NCI-H526 (cell line): ENCODE measurements around the gene CES2.

ENCODE experiments used
- DNase-seq, 2 experiments: peaks; one replicate each; lab custom pipeline; 2025; lab: John Stamatoyannopoulos, UW

CES2 gene

DNA sequence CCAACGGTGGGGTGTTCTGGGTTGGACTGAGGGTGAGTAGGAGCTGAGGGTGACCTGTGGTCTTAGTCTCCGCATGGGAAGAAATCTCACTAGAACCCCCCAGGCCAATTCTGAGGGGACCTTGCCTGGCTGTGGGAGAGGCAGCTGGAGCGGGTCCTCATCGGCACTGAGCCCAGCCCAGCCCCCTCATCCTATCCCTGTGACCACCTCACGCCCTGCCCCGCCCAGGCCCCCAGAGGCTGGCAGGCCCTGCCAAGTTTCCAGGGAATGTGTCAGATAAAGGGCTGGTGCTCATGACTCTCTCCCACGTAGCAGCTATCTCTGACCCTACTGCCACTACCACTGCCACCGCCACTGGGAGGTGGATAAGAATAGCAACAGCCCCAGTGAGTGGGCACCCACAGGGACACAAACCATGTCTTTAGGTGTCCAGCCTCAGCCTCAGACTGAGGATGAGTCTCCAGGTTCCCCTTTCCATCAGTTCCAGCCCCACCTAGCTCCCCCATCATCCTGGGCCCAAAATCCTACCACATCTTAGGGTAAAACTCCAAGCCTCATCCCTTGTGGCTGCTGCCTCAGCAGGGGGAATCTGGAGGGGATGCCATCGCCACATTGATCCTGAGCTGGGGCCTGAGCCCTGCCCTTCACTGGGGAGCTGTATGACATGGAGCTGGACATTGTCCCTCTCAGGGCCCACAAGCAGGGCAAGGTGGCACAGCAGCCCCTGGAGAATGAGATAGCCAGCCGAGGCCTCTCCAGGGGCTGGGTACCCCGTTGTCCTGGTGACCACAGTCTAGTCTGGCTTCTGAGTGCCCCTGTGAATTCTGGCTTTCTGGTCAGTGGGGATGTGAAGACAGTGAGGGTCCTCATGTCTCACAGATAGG lies 31.5 kb upstream of the CES2 start:
- no peak for DNase-seq

DNA sequence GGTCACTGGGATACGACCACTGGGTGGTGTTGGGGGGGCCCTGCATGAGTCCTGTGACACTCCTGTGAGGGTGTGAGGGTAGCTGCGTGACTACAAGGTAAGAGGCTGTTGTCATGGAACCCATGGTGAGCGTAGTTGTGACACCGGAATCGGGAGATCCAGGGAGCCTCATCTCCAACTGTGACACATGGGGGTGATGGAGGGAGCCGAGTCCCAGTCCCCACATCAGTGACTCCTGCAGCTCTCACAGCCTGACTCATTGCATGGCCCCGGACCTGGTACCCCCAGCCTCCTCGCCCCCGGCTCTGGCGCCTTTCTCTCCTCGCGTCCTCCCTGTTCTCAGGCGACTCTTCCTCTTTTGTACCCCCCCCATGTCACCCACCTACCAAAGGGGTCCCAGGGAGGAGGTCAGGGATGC lies 30.9 kb upstream of the CES2 start:
- DNase-seq = no peak

DNA sequence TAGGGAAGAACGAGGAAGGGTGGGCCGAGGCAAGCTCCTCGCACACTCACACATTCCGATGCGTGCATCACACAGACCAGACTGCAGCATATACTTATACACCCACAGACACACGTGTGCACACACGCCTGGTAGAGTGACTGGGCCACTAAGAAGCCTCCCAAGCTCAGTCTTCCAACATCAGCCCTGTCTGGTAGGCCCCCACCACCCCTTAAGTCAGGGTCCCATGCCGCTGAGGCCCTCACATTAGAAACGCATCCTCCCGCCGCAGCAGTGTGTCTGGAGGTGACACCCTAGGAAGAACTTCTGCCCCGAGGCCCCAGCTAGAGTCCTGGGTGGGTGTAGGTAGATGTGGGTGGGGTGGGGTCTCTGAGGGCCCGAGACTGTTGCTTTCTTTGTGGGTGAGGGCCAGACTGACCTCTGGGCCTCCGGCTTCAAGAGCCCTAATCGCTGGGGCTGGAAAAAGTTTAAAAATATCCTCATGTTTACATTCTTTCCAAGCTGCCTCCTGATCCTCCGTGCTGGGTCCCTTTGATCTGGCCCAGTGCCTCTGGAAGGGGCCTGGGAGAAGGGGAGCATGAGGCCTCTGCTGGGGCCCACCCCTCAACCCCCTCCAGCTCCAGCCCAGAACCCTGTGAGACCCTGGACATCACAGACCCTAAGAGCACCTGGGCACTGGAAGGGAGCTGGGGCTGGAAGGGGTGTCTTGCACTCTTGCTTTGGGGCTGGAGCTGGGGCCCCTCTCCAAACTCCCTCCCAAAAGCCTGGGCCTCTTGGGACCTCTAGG lies 30.3 kb upstream of the CES2 start:
- DNase-seq = no peak

DNA sequence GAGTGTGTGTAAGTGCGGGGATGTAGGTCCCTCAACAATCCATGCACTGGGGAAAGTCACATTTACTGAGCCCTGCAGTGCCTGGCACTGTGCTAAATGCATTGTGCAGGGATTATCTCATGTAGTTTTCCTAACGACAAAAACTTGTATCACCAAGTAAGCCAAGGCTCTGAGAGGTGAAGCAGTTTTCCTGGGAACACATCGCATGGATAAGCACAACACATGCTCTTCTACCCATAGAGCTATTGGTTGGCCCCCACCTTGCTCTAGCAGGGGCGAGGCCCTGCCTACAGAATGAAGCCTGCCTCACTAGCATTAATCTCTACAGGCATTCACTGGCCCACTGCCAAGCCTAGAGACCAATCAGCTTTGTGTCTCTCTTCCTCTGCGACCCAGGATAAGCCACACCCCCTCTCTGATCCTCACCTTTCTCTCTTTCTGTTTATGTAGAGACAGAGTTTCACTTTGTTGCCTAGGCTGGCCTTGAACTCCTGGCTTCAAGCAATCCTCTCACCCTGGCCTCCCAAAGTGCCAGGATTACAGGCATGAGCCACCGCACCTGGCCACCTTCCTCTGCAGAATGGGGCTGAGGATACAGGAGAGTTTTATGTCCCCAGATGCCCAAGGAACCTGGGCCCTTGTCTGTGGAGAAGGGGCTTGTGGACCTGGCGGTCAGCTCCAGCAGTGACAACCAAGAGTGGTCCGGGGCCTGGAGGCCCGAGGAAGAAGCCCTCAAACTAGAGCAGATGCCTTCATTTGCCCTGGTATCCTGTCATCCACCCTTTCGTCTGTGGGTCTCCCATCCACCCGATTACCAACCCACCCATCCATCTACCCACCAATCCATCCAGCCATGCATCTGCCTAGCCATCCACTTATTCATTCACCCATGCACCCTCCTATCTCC lies 29.4 kb upstream of the CES2 start:
- DNase-seq = no peak

DNA sequence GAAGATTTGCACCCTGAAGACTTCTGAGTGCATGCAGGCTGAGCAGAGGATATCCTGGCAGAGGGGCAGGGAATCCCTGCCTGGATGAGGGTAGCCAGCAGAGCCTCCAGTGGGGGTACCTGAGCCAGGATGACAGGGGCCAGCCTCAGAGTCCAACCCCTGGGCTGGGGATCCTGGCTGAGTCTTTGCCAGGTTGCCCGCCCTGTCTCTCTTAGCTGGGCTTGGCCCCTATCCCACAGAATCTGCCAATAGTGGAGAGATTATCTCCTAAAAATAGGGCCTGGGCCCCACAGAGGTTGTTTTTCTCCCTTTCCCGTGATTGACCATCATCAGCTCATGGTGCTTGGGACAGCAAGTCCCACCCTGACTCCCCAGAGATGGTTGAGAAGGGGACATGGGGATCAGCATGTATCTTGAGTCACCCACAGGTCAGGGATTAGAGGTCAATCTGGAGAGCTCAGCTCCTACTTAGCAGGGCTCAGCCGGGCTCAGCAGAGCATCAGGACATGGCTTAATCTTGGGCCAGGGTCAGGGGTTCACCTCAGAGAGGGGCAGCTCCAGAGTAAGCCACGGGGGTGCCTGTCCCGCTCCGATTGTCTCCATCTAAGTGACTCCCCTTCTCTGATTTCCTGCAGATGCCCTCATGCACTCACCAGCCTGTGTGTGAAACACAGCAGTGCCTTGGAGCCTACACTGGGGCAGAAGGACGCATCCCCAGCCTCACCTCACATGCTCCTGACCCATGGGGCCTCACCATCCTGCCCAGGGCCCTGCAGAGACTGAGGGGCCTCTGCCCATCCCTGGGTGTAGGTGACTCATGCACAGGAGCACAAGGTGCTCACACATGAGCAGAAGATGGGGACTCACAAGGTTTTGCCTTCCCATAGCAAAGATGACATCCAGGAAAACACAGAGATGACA lies 28.1 kb upstream of the CES2 start:
- DNase-seq = no peak

DNA sequence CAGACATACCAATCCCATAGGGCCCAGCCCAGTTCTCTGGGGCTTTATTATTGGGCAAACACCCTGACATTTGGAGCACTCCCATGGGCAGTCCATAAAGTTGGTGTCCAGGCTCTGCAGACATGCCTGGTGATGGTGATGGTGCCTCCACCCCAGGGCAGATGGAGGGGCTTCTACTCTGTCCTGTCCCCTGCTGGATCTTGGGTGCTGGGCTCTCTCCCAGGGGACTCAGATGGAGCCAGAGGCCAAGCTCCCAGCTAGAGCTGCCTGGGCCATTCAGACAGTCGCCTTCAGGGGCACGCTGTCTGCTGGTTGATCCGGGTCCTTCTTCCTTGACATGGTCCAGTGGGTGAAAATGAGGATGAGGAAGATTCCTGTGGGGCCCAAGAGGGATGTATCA lies 27.2 kb upstream of the CES2 start:
- DNase-seq = no peak

DNA sequence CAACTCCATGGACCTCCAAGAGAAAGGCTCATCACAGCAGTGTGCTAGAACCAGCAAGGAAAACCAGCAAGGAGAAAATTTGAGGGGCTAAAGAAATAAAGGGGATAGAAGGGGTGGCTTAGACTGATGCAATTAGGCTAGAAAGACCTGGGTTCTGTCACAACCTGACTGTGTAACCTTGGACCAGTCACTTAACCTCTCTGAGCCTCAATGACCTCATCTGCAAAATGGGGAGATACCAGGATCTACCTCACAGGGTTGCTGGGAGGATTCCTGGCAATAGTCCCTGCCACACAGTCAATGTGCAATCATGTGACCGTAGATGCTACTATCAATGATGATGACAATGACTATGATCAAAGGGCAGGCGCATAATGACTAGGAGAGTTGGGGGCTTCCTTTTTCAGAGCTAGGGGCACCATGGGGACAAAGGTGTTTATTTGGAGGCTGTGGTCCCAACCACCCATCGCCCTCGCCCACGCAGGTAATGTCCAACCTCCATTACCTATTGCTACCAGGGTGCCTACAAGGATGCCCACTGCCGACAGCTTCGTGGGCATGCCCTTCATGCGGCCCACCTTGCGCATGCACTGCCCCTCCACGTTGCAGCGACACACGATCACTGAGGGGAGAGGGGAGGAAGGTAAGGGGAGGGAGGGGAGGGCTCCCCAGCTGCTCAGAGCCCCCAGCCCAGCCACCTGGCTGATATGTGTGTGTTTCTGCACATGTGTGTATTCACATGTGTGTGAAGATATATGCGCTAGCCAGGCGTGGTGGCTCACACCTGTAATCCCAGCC lies 26.4 kb upstream of the CES2 start:
- no peak for DNase-seq

DNA sequence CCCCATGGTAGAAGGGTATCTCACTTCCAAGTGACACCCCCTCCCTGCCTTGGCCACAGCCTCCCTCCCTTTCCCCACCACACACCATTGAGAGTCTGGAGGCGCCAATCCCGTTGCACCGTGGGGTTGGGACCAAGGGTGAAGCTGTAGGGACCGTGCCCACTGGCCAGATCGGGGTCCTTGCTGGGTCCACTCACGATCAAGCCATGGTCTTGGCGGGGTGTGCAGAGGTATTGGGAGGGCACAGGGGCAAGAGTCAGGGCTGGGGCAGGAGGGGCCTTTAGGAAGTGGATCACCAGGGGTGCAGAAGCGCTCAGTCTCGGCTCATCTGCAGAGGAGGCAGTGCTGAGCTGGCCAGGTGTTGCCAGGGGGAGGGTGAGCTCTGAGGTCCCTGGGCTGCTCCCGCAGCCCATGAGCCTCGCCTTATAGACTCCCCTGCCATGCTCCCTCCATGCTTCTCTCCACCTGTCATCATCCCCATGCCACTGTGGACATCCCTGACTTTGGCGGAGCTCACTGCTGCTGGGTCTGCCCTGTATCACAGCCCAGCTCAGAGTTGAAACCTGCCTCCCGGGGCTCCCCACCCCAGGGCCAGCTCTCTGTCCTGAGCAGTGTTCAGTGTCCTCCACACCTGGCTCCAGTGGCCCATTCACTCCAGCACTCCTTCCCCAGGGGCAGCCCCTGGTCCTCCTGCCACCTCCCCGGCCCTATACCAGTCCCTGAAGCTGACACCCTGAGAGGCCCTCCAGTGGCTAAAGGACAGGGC lies 25.0 kb upstream of the CES2 start:
- DNase-seq = no peak

DNA sequence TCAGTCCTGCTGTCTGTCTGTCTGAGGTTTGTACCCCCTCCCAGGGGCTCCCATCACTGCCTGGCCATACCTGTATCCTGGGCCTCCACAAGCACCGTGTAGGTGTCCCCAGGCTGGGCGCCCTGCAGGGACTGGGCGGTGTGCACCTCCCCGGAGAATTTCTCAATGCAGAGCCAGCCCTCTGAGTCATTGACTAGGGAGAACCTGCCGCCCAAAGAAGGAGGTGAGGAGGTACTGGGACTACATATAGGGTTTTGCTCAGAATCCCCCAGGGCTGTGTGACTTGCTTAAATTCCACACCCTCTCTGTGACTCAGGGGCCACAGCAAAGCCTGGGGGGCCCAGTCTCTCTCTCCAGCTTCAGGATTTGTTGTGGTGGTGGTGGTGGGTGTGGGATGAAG lies 24.2 kb upstream of the CES2 start:
- DNase-seq = no peak

DNA sequence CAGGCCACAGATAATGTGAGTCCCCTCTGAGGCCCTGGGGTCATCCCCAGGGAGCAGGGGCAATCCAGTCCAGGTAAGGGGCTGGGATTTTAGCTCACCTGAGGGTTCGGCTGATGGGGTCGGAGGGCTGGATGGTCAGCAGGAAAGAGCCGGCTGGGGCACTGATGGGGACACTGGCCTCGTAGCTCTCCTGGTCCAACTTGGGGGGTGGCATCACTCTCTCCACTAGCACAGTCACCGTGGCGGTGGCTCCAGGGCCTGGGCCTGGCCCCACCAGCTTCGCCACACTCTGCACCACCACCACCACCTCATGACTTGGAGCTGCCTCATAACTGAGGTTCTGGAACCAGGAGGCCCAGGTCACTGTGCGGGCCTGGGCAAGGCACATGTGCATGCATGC lies 23.5 kb upstream of the CES2 start:
- DNase-seq = no peak

DNA sequence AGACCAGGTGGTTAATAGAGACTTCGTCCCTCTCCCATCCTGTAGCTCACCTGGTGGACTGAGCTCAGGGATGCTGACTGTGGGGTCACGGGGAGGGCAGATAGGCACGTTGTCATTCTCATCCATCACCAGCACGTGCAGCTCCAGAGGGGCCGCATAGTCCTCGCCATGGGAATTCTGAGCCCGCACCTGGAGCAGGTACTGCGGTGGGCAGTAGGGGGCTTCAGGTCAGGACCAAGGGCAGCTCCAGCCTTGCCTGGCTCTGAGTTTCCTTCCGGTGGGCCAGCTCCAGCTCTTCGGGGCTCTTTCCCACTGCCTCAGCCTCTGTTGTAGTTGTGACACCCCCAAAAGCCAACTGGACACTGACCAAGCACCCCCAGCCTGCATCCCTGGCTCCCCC lies 22.2 kb upstream of the CES2 start:
- DNase-seq = no peak

DNA sequence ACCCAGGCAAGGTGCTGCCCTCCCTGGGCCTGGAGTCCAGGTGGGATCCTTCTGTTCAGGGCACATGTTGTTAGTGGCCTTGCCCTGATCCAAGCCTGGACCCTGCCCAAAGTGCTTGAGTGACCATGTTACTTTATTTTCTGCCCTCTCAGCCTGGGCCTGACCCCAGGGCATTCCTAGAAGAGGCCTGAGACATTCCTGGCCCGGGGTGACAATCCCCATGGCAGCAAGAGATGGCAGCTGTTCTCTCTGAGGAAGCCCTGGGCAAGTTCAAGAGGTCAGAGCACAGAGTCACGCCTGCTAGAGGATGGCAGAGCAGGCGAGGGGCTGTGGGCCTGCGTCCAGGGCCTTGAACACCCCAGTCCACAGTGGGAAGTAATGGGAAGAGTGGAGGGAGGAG lies 21.6 kb upstream of the CES2 start:
- DNase-seq = no peak

DNA sequence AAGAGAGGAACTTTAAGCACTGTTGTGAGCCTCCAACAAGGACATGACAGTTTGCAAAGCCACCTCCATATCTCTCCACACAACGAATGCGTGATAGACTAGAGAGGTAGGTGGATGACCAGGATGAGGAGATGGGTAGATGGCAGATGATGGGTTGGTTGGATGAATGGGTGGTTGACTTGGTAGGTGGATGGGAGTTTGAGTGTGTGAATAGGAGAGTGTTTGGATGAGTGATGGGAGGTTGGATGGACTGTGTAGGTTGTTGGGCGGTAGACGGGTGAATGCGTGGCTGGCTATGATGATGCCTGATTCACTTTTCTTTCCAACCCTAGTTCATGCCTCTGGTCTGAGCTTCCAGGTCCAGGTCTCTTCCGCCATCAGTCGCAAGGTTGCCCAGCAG lies 20.8 kb upstream of the CES2 start:
- no peak for DNase-seq

DNA sequence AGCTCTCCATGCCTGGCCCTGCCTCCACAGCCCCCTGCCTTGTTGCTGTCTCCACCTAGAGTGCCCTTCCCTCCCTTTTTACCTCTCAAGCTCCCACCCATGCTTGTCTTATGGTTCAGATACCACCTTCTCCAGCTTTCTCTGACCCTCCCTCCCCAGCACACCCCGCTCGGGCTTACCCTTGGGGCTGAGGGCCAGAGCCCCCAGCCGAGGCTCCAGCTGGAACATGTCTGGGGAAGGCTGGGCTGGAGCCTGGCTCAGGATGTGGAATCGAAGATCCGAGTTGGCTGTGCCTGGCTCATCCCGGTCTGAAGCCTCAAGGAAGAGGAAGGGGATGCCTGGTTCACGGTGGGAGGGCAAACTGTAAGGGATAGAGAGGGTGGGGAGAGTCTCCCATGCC lies 20.3 kb upstream of the CES2 start:
- no peak for DNase-seq

DNA sequence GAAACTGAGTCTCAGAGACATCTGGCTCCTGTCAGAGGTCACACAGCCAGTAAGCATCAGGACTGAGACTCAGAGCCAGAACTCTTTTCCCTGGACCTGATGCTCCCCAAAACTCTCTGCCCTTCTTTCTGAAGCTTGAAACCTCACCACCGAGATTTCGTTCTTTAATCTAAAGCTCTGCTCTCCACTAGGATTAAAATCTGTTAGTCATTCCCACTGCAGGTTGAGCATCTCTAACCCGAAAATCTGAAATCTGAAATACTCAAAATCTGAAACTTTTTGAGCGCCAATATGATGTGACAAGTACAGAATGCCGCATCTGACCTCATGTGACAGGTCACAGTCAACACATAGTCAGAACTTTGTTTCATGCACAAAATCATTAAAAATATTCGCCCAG lies 18.8 kb upstream of the CES2 start:
- no peak for DNase-seq

DNA sequence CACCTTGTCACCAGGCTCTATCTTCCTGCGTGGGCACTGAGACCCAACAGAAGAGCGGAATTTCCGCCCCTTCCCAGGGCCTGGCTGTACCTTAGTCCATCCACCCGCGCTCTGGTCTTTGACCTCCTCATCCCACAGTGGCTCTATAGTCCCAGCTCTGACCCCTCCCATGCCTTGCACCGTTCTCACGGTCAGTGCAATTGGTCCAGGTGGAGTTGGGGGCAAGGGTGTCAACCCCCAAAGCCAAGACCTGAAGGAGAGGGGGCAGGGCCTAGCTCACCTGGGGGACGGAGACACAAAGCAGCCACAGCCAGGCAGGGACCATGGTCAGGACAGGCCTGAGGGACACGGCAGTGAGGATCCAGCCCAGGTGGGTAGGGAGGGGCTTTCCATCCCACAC lies 17.6 kb upstream of the CES2 start:
- no peak for DNase-seq

DNA sequence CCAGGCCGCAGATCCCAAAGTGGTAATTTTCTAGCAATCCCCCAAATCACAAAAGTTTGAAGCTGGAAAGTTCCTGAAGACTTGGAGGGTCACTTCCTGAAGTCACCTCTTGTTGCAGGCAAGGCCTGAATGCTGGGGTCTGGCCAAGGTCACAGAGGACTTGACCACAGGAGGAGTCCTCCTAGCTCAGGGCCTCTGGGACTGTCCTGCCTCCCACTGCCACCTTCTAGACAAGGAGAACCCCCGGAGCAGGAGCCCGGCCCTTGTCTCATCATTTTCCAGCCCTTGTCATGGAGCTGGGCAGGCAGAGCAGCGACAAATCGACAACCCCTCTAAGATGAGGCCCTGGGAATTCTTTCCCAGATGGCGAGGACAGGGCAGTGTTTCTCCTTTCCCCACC lies 17.0 kb upstream of the CES2 start:
- no peak for DNase-seq

DNA sequence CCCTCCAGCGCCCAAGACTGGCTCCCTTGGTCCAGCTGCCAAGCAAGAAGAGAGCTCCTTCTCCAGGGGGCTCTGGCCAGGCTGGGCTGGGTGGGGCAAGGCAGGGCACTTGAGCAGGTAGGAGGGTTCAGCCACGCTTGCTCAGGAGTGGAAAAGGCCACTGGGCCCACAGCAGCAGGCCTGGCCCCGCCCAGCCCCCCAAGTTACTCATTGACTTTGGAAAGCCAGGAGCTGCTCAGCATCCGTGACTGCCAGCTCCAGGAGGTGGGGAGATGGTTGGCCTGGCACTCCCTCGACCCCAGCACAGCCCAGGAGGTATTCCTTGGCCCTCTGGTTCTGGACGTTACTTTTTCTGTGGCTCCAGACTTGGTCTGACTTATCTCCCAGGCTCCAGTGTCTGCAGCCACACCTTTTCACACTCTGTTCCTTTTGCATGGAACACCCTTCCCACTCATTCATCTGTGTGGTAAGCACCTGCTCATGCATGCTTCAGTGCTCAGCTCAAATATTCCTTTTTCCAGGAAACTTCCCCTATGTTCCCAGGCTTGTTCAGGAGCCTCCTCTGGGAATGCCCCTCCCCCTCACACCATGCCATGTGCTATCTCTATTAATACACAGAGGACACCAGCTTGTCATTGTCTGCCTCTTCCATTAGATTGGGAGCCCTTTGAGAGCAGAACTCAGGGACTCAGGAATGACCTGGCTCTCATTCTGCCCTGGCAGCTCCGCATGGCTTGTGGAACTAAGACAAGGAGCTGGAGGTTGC lies 16.3 kb upstream of the CES2 start, which contains the start of gene CDH16:
Gene CDH16 (minus strand): TSS at position 83 of the 766 bp plus-strand sequence. CDS start 820 bp downstream, outside the sequence.
- peak in 1 of 2 experiments; percentile 38 for DNase-seq
